ENCODE data around the gene MARK3.
A peak's percentile ranks its signal among the peaks of the same experiment; 100 is the strongest.
"Not testable (repeated sequence)": the region's sequence is repeated elsewhere in the genome, so short reads cannot be mapped to it uniquely, and the experiment has no call there.

The MARK3 gene

DNA sequence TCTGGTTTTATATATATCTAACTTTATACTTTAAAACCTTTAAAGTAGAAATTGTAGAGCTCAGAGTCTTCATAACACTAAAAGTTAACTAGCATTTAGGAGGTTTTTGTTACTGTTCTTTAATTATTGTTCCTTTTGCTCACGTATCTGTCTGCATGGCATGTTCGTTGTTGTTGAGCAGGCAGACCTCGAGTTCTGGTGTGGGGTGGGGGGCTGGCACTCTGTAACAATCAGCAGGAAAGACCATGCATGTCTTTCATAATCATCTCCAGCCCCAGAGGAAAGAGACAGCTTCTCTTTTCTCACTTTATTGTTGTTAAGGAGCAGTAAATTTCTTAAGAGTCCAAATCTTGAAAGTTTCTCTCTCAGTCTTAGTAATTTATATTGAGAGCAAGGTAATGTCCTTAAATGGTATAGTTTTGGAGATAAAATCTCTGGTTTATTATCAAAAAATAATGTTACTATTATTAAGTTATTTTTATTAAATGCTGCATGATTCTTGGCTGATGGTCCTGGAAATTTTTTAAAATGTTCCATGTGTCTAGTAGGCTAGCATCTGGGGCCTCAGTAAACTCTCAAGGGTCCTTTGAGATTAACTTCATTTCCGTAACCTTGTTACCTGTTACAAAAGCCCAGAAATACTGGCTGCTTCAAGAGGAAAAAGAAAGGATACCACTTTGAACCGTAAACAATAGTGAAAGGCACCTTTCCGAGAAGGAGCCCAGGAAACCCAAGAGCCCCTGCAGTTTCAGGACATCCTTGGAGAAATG, 107.1 kb downstream of the MARK3 start:
- no peak for DNase-seq

DNA sequence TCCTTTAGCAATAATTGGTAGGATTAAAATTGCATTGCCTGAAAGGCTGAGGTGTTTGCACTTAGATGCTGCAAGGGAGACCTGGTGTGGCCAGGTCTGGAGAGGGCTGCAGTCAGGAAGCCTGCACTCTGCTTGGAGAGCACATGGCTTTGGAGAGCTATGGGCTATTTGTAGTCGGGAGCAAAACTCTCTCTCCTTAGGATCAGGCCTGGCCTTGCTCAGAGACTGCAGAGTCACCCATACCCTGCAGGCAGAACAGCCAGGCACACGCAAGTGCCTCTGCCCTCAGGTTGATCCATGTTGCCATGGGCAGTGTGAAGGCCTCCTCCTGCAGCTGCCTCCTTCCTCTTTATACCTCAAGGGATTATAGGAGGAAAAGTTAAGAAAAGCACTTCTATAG, 110.6 kb downstream of the MARK3 start:
- no peak for DNase-seq

- DNase-seq = no peak
Measured at GRCh38 chr14:103496776-103497175, 111.6 kb downstream of the MARK3 start.

DNA sequence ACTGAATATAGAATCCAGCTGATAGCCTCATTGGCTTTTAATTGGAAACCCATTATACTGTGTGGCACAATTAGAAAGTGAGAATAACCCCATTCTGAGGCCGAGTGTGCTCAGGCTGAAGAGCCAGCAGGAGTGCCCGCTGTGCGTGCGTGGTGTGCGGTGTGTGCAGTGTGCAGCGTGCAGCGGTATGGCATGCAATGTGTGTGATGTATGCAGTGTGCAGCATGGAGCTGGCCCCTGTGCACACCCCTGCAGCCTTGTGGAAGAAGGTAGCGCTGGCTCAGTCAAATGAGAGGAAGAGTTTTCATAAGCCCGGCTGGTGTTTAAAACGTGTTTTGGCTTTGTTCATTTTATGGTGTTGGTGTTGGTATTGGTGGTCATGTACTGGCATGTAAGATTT, 114.5 kb downstream of the MARK3 start:
- DNase-seq = no peak

DNA sequence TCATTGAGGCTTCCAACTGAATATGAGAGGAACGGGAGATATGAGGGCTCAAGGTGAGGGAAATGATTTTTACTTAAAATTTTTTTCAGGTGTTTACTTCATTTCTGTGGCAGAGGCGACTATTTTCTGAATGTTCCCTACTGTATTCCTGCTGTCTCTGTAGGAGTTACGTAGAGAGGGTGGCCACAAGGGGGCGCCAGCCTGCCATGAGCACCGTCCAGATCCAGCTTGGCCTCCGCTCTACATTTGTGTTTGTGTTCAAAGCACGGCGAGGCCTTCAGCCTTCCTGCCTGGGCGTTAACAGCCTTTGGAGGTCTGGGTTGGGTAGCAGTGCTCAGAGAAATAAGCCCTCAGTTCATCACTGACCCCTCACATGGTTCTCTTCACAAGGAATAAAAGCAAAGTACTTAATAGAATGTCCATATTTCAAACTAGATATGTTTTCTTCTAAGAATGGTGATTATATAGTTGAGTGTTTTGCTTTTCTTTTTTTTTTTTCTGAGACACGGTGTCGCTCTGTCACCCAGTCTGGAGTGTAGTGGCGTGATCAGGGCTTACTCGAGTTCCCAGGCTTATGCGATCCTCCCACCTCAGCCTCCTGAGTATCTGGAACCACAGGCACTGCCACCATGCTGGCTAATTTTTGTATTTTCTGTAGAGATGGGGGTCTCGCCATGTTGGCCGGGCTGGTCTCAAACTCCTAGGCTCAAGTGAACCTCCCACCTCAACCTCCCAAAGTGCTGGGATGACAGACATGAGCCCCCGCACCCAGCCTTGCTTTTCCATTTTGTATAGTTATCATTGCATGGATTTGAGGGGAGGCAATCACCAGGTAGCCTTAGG, 115.2 kb downstream of the MARK3 start:
- peak; percentile 76 to 77 for DNase-seq

GRCh38 chr14:103501041-103501870, 116.0 kb downstream of the MARK3 start:
- no peak for DNase-seq

DNA sequence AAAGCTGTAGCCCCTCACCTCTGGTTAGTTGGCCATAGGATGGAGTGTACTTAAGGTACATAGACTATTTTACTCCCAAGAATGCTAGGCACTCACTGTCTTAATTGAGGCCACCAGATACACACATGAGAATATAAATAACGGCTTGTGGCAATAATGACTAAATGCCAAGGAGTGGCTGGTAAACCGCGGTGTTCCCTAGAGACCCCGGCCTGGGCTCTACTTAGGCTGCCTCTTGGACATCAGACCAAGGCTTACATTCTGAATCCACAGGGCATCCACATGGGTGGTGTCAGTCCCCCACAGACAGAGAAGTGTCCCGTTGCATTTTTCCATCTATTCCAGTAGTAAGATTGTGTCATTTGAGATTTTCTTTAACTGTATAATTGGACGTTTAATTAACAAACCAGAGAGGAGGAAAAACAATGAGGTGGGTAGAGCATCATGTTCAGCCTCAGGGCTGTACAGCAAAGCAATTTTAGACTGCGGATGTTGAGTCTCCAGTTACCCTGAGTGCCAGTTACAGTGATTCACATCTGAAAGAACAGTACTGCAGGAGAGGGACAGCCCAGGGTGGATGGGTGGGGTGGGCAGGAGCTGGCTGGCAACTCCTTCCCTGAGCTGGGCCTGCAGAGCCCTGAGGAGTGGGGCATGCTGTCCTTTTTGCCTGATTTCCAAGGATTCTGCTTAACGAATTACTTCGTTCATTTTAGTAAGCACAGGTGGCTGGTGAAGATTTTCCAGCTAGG, 116.9 kb downstream of the MARK3 start:
- DNase-seq = no peak

GRCh38 chr14:103502877-103503276, 117.7 kb downstream of the MARK3 start:
- DNase-seq = no peak

- DNase-seq = no peak
Measured at GRCh38 chr14:103503296-103503695, 118.1 kb downstream of the MARK3 start.

- no peak for DNase-seq
Measured at GRCh38 chr14:103504991-103505565, 119.9 kb downstream of the MARK3 start.

GRCh38 chr14:103507751-103508150, 122.5 kb downstream of the MARK3 start:
- DNase-seq = no peak

DNA sequence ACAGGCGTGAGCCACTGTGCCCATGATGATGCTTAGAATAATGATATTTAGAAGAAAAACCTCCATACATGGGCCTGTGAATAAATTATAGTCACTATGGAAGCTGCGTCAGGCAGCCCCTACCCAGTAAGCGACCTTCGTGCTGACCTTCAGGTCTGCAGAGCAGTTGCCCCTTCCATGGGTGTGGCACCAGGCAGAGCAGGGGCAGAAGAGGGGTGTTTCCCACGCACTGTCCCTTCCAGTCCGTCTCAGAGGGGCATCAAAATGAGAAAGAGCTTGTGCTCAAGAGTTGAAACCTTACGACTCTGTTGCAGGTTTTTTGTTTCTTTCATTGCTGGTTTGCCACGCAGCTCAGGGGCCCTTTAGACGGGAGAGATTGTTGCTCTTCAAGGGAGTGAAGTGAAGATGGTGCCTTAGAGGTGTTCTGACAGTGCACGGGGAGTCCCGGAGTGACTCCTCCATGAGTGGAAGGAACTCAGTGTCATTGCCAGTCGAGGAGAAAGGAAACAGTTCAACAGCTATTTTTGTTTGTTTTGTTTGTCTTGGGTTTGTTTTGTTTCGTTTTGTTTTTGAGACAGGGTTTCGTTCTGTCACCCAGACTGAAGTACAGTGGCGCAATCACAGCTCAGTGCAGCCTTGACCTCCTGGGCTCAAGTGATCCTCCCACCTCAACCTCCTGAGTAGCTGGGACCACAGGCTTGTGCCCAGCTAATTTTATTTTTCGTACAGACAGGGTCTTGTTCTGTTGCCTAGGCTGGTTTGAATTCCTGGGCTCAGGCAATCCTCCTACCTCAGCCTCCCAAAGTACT, 123.5 kb downstream of the MARK3 start:
- no peak for DNase-seq

GRCh38 chr14:103509864-103510723, 124.9 kb downstream of the MARK3 start:
- DNase-seq = no peak

- DNase-seq = no peak
Measured at GRCh38 chr14:103510724-103511693, 125.8 kb downstream of the MARK3 start.

DNA sequence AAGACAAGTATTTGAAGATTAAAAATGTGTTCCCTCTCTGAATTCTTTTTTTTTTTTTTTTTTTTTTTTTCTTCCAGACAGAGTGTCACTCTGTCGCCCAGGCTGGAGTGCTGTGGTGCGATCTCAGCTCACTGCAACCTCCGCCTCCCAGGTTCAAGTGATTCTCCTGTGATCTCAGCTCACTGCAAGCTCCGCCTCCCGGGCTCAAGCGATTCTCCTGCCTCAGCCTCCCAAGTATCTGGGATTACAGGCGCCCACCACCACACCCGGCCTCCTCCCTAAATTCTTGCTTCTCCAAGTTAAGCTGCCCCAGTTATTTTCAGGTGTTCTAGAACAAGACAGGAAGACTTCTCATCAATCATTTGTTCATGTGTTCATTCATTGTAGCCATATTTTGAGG, 127.0 kb downstream of the MARK3 start:
- DNase-seq = not testable (repeated sequence)

- DNase-seq = no peak
Measured at GRCh38 chr14:103512701-103513611, 127.7 kb downstream of the MARK3 start.

DNA sequence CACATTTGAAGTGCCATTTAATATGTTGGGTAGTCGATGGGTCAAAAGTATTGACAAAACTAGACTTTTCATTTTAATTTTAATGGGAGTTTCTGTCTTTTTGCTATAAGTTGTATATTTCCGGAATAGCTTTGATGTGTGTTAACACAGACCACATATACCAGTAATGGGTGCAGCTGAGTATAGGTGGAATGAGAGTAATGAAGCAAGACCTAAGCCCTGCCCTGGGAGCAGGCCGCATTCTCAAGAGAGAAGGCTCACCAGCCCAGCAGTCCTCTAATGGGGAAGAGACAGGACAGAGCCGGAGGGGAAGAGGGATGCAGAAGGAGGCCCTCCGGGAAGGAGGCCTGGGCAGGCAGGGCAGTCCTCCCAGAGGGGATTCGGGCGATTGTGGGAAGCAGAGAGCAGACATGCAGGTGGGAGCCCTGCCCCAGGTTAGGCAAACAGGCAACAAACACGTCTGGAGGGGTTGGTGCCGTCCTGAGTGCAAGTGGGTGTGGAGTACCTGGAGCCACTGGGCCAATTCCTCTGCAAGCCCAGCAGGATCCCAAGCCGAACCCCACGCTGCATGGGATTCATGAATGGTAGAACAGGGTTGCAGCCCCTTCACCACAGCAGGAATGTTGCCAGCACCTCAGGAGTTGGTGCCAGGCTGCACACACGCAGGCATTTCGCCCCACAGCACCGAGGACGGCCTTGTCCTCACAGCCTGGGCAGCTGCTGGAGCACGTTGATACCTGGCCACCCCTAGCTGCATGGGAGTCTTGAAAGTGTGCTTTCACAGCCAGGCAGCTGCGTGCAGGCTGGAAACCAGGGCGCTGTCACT, 129.6 kb downstream of the MARK3 start:
- DNase-seq = no peak

All from activated CD4-positive, alpha-beta T cell treated with anti-CD3 and anti-CD28 coated beads for 4 hours (primary cell).